HG03175 (cell line): Measurements from ENCODE around the gene SIRPD.

Experiments
- ATAC-seq: cut with Tn5 transposase; IDR thresholded peaks from one replicate; pipeline ENCODE4 v1.9.1; 2021; ENCODE audit warnings: mild to moderate bottlenecking, moderate library complexity; ENCODE audit not compliant: unreplicated experiment

Gene SIRPD

GRCh38 chr20:1538655-1539054 lies 18.9 kb downstream of the SIRPD start:
- ATAC-seq = no peak

- ATAC-seq = no peak
Measured at GRCh38 chr20:1537731-1538058, 19.8 kb downstream of the SIRPD start.

DNA sequence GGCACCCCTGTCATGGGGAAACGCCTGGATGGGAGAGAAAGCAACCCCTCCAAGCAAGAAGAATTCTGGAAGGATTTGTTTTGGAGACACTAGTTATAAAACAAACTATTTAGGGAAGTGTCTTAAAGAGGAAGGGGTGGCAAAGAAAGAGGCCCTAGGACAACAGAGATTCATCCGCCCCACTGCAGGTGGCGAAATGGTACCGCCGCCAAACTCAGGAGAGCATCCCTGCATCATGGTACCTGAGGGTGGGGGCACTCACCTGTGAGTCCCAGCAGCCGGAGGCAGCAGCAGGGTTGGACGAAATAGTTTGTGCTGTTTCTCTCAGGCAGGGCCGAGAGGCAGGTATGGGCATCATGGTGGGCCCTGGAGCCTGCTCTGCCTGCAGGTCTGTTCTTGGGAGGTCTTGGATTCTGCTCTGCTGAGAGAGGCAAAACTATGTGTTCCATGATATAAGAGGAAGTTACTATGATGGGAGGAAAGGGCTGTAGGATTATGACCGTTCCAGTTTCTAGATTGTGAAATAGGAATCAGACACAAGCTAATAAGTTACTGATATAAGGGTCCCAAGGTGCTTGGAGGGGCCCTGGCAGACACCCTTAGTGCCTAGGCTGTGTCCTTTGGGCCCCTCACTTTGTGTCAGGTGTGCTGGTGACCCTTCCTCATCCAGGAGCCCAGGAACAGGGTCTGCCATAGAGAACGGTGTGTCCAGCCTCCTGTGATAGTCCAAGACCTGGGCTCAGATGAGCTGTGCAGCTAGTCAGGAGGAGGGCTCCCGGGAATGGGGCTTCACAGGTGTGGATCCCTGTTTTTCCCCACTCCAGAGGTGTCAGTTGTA lies 20.4 kb downstream of the SIRPD start:
- no peak for ATAC-seq

DNA sequence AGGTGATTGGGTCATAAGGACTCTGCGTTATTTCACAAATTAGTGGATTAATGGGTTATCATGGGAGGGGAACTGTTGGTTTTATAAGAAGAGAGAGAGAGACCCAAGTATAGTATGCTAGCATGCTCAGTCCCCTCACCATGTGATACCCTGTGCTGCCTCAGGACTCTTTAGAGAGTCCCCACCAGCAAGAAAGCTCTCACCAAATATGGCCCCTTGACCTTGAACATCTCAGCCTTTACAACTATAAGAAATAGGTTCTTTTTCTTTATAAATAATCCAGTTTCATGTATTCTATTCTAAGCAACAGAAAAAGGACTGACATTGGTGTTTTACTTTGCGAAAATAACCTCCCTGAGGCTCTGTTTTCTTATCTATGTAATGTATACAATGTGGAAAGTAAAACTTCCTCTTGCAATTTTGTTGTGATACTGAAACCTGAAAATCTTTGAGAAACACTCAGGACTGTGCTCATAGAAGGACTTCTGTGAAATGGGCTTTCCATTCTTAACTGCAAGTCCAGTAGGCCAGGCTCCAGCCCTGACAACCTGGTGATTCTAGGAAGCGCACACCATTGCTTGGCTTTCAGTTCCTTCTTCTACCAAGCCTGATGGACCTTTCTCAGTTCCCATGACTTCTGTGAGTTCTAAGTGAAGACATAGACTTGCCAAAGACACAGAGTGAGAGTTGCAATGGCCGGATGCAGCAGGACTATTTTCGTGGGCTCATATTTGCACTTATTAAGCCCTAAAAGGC lies 21.9 kb downstream of the SIRPD start:
- peak; percentile 93 for ATAC-seq

DNA sequence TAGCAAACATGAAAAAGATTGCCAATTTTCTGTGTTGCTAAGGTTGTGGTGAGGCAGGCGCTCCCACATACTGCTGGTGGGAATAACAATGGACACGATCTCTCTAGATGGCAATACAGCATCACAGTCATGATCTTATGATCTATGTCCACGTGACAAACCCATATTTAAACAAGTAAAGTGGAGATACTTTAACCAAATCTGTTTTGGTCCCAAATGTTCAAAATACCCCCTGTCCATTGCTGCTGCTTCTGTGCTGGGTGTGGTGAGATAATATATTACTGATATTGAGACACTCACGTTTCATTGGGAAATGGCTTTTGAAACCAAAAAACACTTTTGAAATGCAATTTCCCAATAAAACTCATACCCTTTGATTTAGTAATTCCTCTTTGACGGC lies 23.0 kb downstream of the SIRPD start:
- ATAC-seq = no peak

GRCh38 chr20:1533059-1533458 lies 24.4 kb downstream of the SIRPD start:
- ATAC-seq = no peak

- ATAC-seq = no peak
Measured at GRCh38 chr20:1528811-1529210, 28.7 kb downstream of the SIRPD start.

GRCh38 chr20:1527923-1528322 lies 29.6 kb downstream of the SIRPD start:
- no peak for ATAC-seq

- ATAC-seq = no peak
Measured at GRCh38 chr20:1526896-1527295, 30.6 kb downstream of the SIRPD start.

DNA sequence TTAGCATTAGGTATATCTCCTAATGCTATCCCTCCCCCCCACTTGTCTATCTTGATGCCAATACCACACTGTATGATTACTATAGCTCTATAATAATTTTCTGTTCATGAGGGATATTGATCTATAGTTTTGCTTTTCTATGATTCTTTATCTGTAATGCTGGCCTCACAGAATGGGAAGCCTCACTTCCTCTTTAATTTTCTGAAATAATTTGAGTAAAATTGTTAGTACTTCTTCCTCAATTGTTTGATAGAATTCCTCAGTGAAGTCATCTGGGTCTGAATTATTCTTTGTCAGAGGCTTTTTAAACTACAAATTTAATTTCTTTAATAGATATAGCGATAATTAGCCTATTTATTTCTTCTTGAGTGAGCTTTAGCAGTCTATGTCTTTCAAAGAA lies 31.2 kb downstream of the SIRPD start:
- no peak for ATAC-seq

DNA sequence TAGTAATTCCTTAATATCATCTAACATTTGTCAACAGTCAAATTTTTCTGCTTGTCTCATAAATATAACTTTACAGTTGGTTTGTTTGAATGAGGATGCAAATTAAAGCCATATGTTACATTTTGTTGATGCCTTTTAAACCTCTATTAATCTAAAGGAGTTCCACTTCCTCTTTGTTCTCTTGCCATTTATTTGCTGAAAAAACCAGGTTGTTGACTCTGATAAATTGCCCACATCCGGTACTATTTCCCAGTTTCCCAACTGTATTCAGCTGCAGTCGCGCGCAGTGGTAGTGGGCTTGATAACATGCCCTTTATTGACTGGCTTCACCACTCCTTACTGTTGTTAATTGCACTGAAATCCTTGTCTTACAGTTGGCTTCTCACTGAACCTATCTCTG lies 33.5 kb downstream of the SIRPD start:
- ATAC-seq = no peak

- no peak for ATAC-seq
Measured at GRCh38 chr20:1517010-1517409, 40.5 kb downstream of the SIRPD start.

DNA sequence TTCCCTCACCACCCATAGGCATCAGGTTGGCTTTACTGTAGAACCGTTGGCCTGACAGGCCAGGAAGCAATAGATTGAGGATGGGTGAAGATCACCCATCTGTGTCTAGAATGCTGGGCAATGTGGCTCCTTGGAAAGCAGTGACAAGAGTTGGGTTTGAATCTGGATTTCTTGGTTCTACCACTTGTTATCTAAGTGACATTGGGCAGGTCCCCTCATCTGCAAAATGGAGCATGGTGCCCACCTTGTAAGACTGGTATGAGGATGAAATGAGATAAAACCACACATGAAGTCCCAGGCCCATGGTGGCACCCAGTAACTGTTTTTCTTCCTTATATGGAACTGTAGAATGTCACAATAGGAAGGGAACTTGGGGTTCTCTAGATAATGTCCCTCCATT lies 43.7 kb downstream of the SIRPD start:
- no peak for ATAC-seq

- ATAC-seq = no peak
Measured at GRCh38 chr20:1509237-1509636, 48.3 kb downstream of the SIRPD start.

DNA sequence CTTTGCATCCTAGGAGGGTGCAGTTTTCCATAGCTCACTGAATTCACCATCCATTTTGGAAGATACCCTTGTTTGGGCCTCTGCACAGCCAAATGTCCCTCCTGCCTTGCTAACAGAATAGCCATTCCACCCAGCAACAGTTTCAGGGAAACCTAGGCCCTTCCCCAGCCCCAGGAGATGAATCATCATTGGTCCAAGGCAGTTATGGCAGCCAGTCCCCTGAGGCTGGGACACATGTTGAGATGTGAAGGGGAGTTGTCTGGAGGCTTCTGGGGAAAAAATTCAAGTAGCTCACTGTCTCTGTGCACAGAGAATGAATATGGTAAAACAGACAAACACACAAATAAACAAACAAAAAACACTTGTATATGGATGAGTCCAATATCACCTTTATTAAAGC lies 48.9 kb downstream of the SIRPD start:
- ATAC-seq = no peak

- ATAC-seq = no peak
Measured at GRCh38 chr20:1507276-1507675, 50.2 kb downstream of the SIRPD start.

GRCh38 chr20:1505871-1506270 lies 51.6 kb downstream of the SIRPD start:
- no peak for ATAC-seq

- ATAC-seq = no peak
Measured at GRCh38 chr20:1505361-1505760, 52.1 kb downstream of the SIRPD start.

GRCh38 chr20:1503564-1504227 lies 53.8 kb downstream of the SIRPD start:
- ATAC-seq = peak; percentile 98

GRCh38 chr20:1500496-1500895 lies 57.0 kb downstream of the SIRPD start:
- ATAC-seq = no peak

- no peak for ATAC-seq
Measured at GRCh38 chr20:1499528-1500420, 57.7 kb downstream of the SIRPD start.
